WTC11 (cell line): ENCODE data around the gene PHF12. TPM values are rescaled to one million over a fixed set of nuclear protein-coding genes. Genes with fewer than 3 reads are reported as not detected.

ENCODE experiments used
- ATAC-seq: fragments of 200-7000 bp; cut with Tn5 transposase; 2 replicates; pipeline ENCODE4 v1.10.0; 2021; ENCODE audit warnings: mild to moderate bottlenecking, moderate library complexity
- CTCF ChIA-PET: fragments of 300-600 bp; sonication (Branson Sonifier 250); formaldehyde crosslinking; loops from one replicate; lab custom pipeline; 2021; ENCODE audit warnings: antibody characterized with exemption; lab: Charles Lee
- POLR2A ChIA-PET: fragments of 350-600 bp; sonication (Branson Sonifier 250); formaldehyde crosslinking; loops from one replicate; lab custom pipeline; 2021; ENCODE audit warnings: antibody characterized with exemption; lab: Charles Lee
- DNase-seq: peaks from one replicate; pipeline ENCODE4 v3.0.0; 2021; ENCODE audit warnings: low spot score
- H3K27ac Mint-ChIP-seq: 2 replicates; pipeline ENCODE4 v1.8.0; 2021; ENCODE audit warnings: mixed read lengths
- H3K27me3 Mint-ChIP-seq: 2 replicates; pipeline ENCODE4 v1.8.0; 2021; ENCODE audit warnings: low read depth, mild to moderate bottlenecking, moderate library complexity, mixed read lengths
- H3K36me3 Mint-ChIP-seq: 2 replicates; pipeline ENCODE4 v1.8.0; 2021; ENCODE audit warnings: mixed read lengths
- H3K4me1 Mint-ChIP-seq: 2 replicates; pipeline ENCODE4 v1.8.0; 2022; ENCODE audit warnings: mixed read lengths
- H3K4me3 Mint-ChIP-seq: 2 replicates; pipeline ENCODE4 v1.8.0; 2021; ENCODE audit warnings: mild to moderate bottlenecking, moderate library complexity, mixed read lengths
- H3K9me3 Mint-ChIP-seq: 2 replicates; pipeline ENCODE4 v1.8.0; 2021; ENCODE audit warnings: mixed read lengths
- ATF3 ChIP-seq: sonication (generic); formaldehyde crosslinking; conservative IDR thresholded peaks from 2 replicates; pipeline ENCODE4 v1.8.1; 2022; ENCODE audit warnings: mild to moderate bottlenecking, missing genetic modification reagents
- E2F1 ChIP-seq: sonication (generic); formaldehyde crosslinking; IDR thresholded peaks from 2 replicates; pipeline ENCODE4 v1.8.0; 2022; ENCODE audit warnings: mild to moderate bottlenecking, missing genetic modification reagents
- FOXJ3 ChIP-seq: sonication (generic); formaldehyde crosslinking; IDR thresholded peaks from 2 replicates; pipeline ENCODE4 v1.9.0; 2021; ENCODE audit warnings: missing genetic modification reagents, mild to moderate bottlenecking, borderline replicate concordance
- FOXK1 ChIP-seq: sonication (generic); formaldehyde crosslinking; IDR thresholded peaks from 2 replicates; pipeline ENCODE4 v1.8.0; 2022; ENCODE audit warnings: mild to moderate bottlenecking, moderate library complexity, missing genetic modification reagents
- HMGA2 ChIP-seq: fragments of 250-450 bp; sonication (Bioruptor Pico); IDR thresholded peaks from 2 replicates; pipeline ENCODE4 v1.4.0; 2021; ENCODE audit warnings: mild to moderate bottlenecking, moderate library complexity
- KAT7 ChIP-seq: sonication (generic); formaldehyde crosslinking; IDR thresholded peaks from 2 replicates; pipeline ENCODE4 v1.8.1; 2023; ENCODE audit warnings: missing genetic modification reagents, mild to moderate bottlenecking, borderline replicate concordance
- NFYB ChIP-seq: sonication (generic); formaldehyde crosslinking; conservative IDR thresholded peaks from 2 replicates; pipeline ENCODE4 v1.8.0; 2022; ENCODE audit warnings: low read depth, missing genetic modification reagents
- NR2C2 ChIP-seq: sonication (generic); formaldehyde crosslinking; IDR thresholded peaks from 2 replicates; pipeline ENCODE4 v1.8.0; 2022; ENCODE audit warnings: mild to moderate bottlenecking, missing genetic modification reagents
- PRDM15 ChIP-seq: sonication (generic); formaldehyde crosslinking; IDR thresholded peaks from 2 replicates; pipeline ENCODE4 v1.8.0; 2022; ENCODE audit warnings: missing genetic modification reagents
- RORB ChIP-seq: fragments of 250-450 bp; sonication (Bioruptor Pico); IDR thresholded peaks from 2 replicates; pipeline ENCODE4 v1.9.0; 2021; ENCODE audit warnings: mild to moderate bottlenecking
- TEAD4 ChIP-seq: sonication (generic); formaldehyde crosslinking; IDR thresholded peaks from 2 replicates; pipeline ENCODE4 v1.8.0; 2022; ENCODE audit warnings: mild to moderate bottlenecking, missing genetic modification reagents
- ZNF263 ChIP-seq: sonication (generic); formaldehyde crosslinking; IDR thresholded peaks from 2 replicates; pipeline ENCODE4 v1.8.1; 2022; ENCODE audit warnings: low read depth, mild to moderate bottlenecking, moderate library complexity, missing genetic modification reagents
- ZNF281 ChIP-seq: sonication (generic); formaldehyde crosslinking; IDR thresholded peaks from 2 replicates; pipeline ENCODE4 v1.8.0; 2023; ENCODE audit warnings: mild to moderate bottlenecking, missing genetic modification reagents
- ZNF396 ChIP-seq: fragments of 250-450 bp; sonication (Bioruptor Pico); IDR thresholded peaks from 2 replicates; pipeline ENCODE4 v1.8.0; 2021; ENCODE audit warnings: mild to moderate bottlenecking, moderate library complexity, borderline replicate concordance
- ZNF425 ChIP-seq: fragments of 250-450 bp; sonication (Bioruptor Pico); conservative IDR thresholded peaks from 2 replicates; pipeline ENCODE4 v1.9.0; 2021; ENCODE audit warnings: mild to moderate bottlenecking
- ZNF512 ChIP-seq: sonication (generic); formaldehyde crosslinking; IDR thresholded peaks from 2 replicates; pipeline ENCODE4 v1.8.1; 2022; ENCODE audit warnings: missing genetic modification reagents, borderline replicate concordance
- total RNA-seq: library from RNA; stranded (reverse); gene quantifications from 3 replicates; pipeline ENCODE4 v1.2.3, GENCODE V29; 2021

Gene PHF12
- total RNA-seq, 1 experiment from 2014 or later: 69.8 TPM

GRCh38 chr17:28950017-28950751 is 1.1 kb downstream of the PHF12 start (continued):
- peak; percentile 81 for TF ChIP-seq PRDM15 (CRISPR knock-in tag)
- 0 out of 2 replicates have a peak, but pooled peaks have one; percentile 18 for TF ChIP-seq ZNF281 (CRISPR knock-in tag)
- TF ChIP-seq FOXJ3 (CRISPR knock-in tag): no peak

GRCh38 chr17:28949185-28950016 is 1.9 kb downstream of the PHF12 start:
- Mint-ChIP-seq H3K4me3 (peak overlapping the region; percentile 92), H3K36me3 (peaks cover 19% of the 10 kb centered on the region), H3K4me1 (peaks cover 22% of the 10 kb centered on the region), H3K27ac (peak overlapping the region; percentile 94), H3K27me3 (no peaks in the 10 kb centered on the region), H3K9me3 (no peaks in the 10 kb centered on the region)
- DNase-seq: peak; percentile 66
- ChIA-PET POLR2A (interaction anchor here (0.5 to 3.2 kb wide), 9 partner anchors 13 to 1342 kb away, joined by 3 to 17 read pairs (median 4); partner anchors contain the start of genes BLMH, DHRS13, PROCA1 and RPL23A), CTCF (interaction anchor here (0.7 to 5.5 kb wide), 15 partner anchors 9 to 231 kb away, joined by 3 to 39 read pairs (median 4); partner anchors contain the start of genes DHRS13, MYO18A, RPL23A and TLCD1)
- ATAC-seq: no peak
- no peak for TF ChIP-seq ATF3 (CRISPR knock-in tag)
- 0 out of 2 replicates have a peak, but pooled peaks have one; percentile 3 for TF ChIP-seq FOXK1 (CRISPR knock-in tag)
- no peak for TF ChIP-seq FOXJ3 (CRISPR knock-in tag)
- 0 out of 2 replicates have a peak, but pooled peaks have one; percentile 11 for TF ChIP-seq HMGA2 (CRISPR knock-in tag)
- TF ChIP-seq ZNF396: no peak
- no peak for TF ChIP-seq TEAD4 (CRISPR knock-in tag)
- peak; percentile 94 for TF ChIP-seq ZNF263
- TF ChIP-seq NR2C2: no peak
- no peak for TF ChIP-seq ZNF512 (CRISPR knock-in tag)
- TF ChIP-seq RORB: no peak
- TF ChIP-seq PRDM15 (CRISPR knock-in tag): no peak
- TF ChIP-seq E2F1 (CRISPR knock-in tag): no peak
- no peak for TF ChIP-seq NFYB (CRISPR knock-in tag)
- TF ChIP-seq ZNF425 (CRISPR knock-in tag): no peak
- TF ChIP-seq KAT7 (CRISPR knock-in tag): 0 out of 2 replicates have a peak, but pooled peaks have one; percentile 75
